ENCODE data around the gene SAYSD1.

DNA sequence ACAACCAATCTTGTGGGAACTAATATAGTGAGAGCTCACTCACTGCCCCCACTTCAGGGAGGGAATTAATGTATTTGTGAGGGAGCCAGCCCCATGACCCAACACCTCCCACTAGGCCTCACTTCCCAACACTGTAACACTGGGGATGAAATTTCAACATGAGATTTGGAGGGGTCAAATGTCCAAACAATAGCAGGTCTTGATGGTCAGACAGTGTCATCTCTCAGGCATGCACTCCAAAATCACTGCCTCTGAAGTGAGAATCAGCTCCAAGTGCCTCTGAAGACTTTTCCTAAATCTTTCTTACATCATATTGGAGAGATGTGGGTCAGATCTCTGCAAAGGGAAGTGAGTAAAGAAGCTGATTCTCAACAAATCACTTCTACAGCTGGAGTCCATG lies 13.8 kb upstream of the SAYSD1 start:
- TF ChIP-seq EZH2 (IDR thresholded peaks at IDR 0.05; ENCODE audit: insufficient read depth, poor library complexity, severe bottlenecking) (no peak), EZH2phosphoT487 (IDR thresholded peaks at IDR 0.05; ENCODE audit: insufficient read depth, low read depth) (no peak)

Data from GM23248 (cell line).